RWPE1 (cell line): ENCODE results near the gene FAM222A.

Source experiments
- CTCF ChIA-PET: fragments of 350-600 bp; sonication (Branson Sonifier 250); formaldehyde crosslinking; extraction: SDS; loops from one replicate; lab custom pipeline; 2021; lab: Yijun Ruan, JAX
- POLR2A ChIA-PET: fragments of 400-600 bp; formaldehyde crosslinking; extraction: SDS; loops from one replicate; lab custom pipeline; 2020; ENCODE audit warnings: antibody characterized with exemption; ENCODE audit not compliant: low non-redundant PET; lab: Yijun Ruan, JAX
- DNase-seq: peaks from one replicate; pipeline ENCODE4 v3.0.0; 2012; ENCODE audit warnings: low spot score
- H3K27ac ChIP-seq: fragments of 450-650 bp; 2 replicates; pipeline ENCODE4 v1.5.1; 2017
- TF ChIP-seq, protein P1 (sequence below): fragments of 450-650 bp; conservative IDR thresholded peaks from 2 replicates; pipeline ENCODE4 v1.5.1; 2017; ENCODE audit warnings: low read depth, mild to moderate bottlenecking

The FAM222A gene

DNA sequence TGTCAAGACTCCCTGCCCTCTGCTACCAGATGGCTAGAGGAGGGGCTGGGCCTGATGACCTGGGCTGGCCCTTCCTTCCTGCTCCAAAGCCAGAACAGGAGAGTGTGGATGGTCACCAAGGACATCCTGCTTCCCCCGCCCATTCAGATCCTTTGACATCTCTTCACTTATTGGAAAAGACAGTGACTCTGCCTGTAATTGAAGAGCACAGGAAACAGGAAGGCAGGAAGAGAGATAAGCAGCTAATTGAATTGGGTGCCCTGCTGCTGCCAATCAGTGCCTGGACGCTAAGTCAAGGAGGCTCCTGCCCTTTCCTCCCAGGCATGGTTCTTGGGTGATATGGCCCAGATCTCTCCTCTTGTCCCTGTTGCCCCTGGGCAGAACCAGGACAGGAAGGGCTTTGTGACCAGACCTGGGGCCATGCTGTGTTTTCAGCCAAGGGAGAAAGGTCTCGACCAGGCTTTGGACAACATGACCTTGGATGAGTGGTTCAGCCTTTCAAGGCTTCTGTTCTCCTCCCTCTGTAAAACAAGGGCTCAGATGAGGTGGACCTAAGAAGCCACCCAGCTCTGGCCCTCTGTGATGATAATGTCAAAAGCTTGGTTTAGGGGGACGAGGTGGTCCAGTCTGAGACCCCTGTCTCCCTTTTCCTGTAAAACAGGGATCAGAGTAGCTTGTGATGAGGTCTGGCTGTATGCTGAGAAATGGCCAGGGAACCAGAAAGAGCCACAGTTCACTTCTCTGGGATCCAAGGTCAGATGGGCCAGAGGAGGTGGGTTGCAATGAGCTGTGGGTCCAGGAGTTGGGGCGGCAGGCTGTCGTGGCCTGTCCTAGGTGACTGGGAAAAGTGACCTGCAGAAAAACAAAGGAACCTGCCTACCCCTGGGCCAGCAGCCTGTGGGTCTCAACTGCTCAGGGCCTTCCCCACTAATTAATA is 38.8 kb downstream of the FAM222A start:
- CTCF ChIA-PET: no interaction called here
- no peak overlapping the region for H3K27ac ChIP-seq
- TF ChIP-seq, protein P1, sequence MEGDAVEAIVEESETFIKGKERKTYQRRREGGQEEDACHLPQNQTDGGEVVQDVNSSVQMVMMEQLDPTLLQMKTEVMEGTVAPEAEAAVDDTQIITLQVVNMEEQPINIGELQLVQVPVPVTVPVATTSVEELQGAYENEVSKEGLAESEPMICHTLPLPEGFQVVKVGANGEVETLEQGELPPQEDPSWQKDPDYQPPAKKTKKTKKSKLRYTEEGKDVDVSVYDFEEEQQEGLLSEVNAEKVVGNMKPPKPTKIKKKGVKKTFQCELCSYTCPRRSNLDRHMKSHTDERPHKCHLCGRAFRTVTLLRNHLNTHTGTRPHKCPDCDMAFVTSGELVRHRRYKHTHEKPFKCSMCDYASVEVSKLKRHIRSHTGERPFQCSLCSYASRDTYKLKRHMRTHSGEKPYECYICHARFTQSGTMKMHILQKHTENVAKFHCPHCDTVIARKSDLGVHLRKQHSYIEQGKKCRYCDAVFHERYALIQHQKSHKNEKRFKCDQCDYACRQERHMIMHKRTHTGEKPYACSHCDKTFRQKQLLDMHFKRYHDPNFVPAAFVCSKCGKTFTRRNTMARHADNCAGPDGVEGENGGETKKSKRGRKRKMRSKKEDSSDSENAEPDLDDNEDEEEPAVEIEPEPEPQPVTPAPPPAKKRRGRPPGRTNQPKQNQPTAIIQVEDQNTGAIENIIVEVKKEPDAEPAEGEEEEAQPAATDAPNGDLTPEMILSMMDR: no peak
- POLR2A ChIA-PET: no interaction called here
- DNase-seq: no peak

DNA sequence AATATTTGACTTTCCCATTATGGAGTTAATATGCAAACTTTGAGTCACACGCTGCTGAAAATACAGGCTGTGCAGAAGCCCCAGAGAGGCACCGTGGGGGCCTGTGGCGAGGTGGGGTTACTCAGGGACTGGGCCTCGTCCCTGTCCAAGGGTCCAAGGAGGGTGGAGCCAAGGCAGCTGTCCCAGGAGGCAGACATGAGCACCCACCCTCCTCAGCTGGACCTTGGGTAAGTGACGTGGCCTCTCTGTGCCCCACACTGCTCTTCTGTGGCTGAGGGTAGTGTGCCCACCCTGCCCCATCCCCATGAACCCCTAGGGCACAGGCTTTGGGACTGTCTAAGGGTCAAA is 39.4 kb downstream of the FAM222A start:
- ChIA-PET POLR2A (no interaction called here), CTCF (no interaction called here)
- H3K27ac ChIP-seq: no peak overlapping the region
- no peak for DNase-seq
- TF ChIP-seq, protein P1: no peak

DNA sequence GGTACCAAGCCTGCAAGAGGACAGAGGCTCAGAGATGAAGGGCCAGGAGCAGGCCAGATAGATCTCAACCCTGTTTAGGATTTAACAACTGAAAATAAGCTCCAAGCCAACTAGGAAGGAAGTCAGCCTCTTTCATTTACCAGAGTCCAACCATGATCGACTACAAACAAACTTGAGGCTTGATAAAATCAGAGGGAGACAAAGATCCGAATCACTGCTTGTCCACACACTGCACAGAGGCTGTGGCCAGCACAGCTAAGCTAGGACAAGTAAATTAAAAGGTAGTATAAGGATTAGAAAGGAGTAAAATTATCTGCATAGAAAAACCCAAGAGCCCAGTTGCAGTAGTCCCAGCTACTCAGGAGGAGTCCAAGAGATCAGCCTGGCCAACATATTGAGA is 40.3 kb downstream of the FAM222A start:
- POLR2A ChIA-PET: no interaction called here
- CTCF ChIA-PET: interaction anchor here (0.6 to 0.7 kb wide), 2 partner anchors 136 to 238 kb away, joined by 4 to 5 read pairs; no protein-coding TSS in a partner anchor
- DNase-seq: no peak
- TF ChIP-seq, protein P1: no peak
- H3K27ac ChIP-seq: no peak overlapping the region

DNA sequence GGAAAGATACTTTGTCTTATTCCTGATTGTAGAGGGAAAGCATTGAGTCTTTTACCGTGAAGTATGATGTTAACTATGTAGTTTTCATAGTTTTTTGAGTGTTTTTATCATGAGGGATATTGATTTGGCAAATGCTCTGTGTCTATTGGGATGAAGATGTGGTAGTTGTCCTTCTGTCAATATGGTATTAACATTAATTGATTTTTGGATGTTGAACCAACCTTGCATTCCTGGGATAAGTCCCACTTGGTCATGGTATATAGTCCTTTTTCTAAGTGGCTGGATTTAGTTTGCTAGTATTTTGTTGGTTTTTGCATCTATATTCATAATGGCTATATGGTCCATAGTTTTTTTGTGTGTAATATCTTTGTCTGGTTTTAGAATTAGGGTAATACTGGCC is 42.8 kb downstream of the FAM222A start:
- no peak overlapping the region for H3K27ac ChIP-seq
- DNase-seq: no peak
- TF ChIP-seq, protein P1: no peak
- CTCF ChIA-PET: interaction anchor here (0.7 kb wide), 1 partner anchor 37 kb away, joined by 3 read pairs; no protein-coding TSS in a partner anchor
- POLR2A ChIA-PET: no interaction called here

DNA sequence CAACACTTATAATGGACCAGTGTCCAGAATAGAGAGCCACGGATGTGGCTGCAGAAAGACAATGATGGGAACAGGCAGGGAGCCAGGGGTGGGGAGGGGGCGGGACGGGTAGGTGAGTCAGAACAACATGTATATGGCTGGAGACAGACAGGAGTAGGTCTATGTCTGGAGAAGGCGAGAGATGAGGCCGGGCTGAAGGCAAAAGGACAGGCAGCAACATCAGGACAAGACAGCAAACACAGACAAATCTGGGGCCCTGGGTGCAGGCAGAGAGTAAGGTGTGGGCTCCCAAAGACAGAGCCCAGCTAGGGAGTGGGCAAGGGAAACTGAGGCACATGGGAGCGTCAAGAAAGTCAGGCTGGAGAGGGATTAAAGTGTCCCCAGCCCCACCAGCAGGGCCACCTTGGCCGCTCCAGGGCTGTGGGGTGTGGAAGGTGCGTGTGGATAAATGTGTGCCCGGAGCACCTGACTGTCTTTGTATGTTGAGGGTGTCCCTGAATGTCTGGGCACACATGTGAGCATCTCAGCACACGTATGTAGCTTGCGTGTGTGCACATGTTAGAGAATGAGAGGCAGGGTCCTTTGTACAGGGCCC is 44.1 kb downstream of the FAM222A start:
- TF ChIP-seq, protein P1: no peak
- ChIA-PET POLR2A (no interaction called here), CTCF (no interaction called here)
- DNase-seq: no peak
- no peak overlapping the region for H3K27ac ChIP-seq
